OCI-LY1 (cell line): ENCODE results near the gene ATP6V0A1.

Experiments used
- EZH2 ChIP-seq: fragments of 200-600 bp; sonication (generic), shearing (Covaris generic); IDR thresholded peaks from 2 replicates; pipeline ENCODE4 v1.8.0; 2017; ENCODE audit warnings: borderline replicate concordance, mixed run types, mild to moderate bottlenecking, antibody characterized with exemption, low read length, moderate library complexity, mixed read lengths
- TF ChIP-seq, protein P1 (sequence below): fragments of 200-600 bp; sonication (generic), shearing (Covaris generic); IDR thresholded peaks from 2 replicates; pipeline ENCODE4 v1.5.1; 2017; ENCODE audit warnings: mild to moderate bottlenecking, antibody characterized with exemption, low read length, moderate library complexity, mixed read lengths

DNA sequence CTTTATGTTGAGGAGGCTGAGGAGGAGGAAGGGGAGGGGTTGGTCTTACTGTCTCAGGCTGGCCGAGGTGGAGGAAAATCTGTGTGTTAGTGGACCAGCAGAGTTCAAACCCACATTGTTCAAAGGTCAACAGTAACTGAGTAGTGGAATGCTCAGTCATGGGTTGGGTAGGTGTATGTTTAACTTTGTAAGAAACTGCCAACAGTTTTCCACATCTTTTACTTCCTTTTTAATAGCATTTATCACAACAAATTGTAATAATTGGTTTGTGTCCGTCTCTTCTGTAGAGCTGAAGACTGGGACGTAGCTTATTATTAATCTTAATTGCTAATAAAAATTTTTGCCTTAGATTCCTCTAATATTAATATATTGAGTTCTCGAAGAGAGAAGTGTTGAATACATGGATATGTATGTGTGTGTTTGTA lies 5.3 kb downstream of the ATP6V0A1 start:
- TF ChIP-seq, protein P1, sequence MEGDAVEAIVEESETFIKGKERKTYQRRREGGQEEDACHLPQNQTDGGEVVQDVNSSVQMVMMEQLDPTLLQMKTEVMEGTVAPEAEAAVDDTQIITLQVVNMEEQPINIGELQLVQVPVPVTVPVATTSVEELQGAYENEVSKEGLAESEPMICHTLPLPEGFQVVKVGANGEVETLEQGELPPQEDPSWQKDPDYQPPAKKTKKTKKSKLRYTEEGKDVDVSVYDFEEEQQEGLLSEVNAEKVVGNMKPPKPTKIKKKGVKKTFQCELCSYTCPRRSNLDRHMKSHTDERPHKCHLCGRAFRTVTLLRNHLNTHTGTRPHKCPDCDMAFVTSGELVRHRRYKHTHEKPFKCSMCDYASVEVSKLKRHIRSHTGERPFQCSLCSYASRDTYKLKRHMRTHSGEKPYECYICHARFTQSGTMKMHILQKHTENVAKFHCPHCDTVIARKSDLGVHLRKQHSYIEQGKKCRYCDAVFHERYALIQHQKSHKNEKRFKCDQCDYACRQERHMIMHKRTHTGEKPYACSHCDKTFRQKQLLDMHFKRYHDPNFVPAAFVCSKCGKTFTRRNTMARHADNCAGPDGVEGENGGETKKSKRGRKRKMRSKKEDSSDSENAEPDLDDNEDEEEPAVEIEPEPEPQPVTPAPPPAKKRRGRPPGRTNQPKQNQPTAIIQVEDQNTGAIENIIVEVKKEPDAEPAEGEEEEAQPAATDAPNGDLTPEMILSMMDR, result no peak
- TF ChIP-seq EZH2, result no peak
